SH-SY5Y (cell line): ENCODE data around the gene CETP.

Experiments
- GATA2 ChIP-seq: IDR thresholded peaks from 2 replicates; pipeline ENCODE4 v1.6.1; 2011; ENCODE audit warnings: mild to moderate bottlenecking, low read depth, low read length
- GATA3 ChIP-seq: IDR thresholded peaks from 2 replicates; pipeline ENCODE4 v1.6.1; 2011; ENCODE audit warnings: low read depth, mild to moderate bottlenecking, low read length, moderate library complexity

Gene CETP

GRCh38 chr16:57023541-57024249, 61.9 kb downstream of the CETP start:
- no peak for TF ChIP-seq GATA3
- TF ChIP-seq GATA2 = no peak

- TF ChIP-seq GATA2 (no peak), GATA3 (no peak)
These were observed 63.3 kb downstream of the CETP start for GRCh38 chr16:57024894-57025680.

GRCh38 chr16:57025941-57026777, 64.4 kb downstream of the CETP start:
- TF ChIP-seq GATA2 = no peak
- TF ChIP-seq GATA3 = no peak

GRCh38 chr16:57026778-57027062, 65.0 kb downstream of the CETP start:
- TF ChIP-seq GATA2 (no peak), GATA3 (no peak)

GRCh38 chr16:57027067-57027466, 65.3 kb downstream of the CETP start:
- TF ChIP-seq GATA3 = no peak
- no peak for TF ChIP-seq GATA2

- TF ChIP-seq GATA3 = no peak
- no peak for TF ChIP-seq GATA2
These were observed 66.3 kb downstream of the CETP start for GRCh38 chr16:57028086-57028485.

- TF ChIP-seq GATA3 (no peak), GATA2 (no peak)
These were observed 67.7 kb downstream of the CETP start for GRCh38 chr16:57029161-57030160.

GRCh38 chr16:57030346-57030902, 68.7 kb downstream of the CETP start:
- TF ChIP-seq GATA2 (no peak), GATA3 (no peak)

GRCh38 chr16:57031156-57031555, 69.4 kb downstream of the CETP start:
- TF ChIP-seq GATA3 (no peak), GATA2 (no peak)

GRCh38 chr16:57032346-57032745, 70.6 kb downstream of the CETP start:
- TF ChIP-seq GATA2 = no peak
- TF ChIP-seq GATA3 = no peak

GRCh38 chr16:57032931-57033330, 71.2 kb downstream of the CETP start:
- no peak for TF ChIP-seq GATA2
- TF ChIP-seq GATA3 = no peak
